Retina (tissue), 1 donor: ENCODE measurements around the gene CASS4.
"Not testable (repeated sequence)": the region's sequence is repeated elsewhere in the genome, so short reads cannot be mapped to it uniquely, and the experiment has no call there.

Experiments
- DNase-seq: peaks from one replicate; pipeline ENCODE4 v3.0.0-alpha.2; 2016

CASS4 gene, protein sequence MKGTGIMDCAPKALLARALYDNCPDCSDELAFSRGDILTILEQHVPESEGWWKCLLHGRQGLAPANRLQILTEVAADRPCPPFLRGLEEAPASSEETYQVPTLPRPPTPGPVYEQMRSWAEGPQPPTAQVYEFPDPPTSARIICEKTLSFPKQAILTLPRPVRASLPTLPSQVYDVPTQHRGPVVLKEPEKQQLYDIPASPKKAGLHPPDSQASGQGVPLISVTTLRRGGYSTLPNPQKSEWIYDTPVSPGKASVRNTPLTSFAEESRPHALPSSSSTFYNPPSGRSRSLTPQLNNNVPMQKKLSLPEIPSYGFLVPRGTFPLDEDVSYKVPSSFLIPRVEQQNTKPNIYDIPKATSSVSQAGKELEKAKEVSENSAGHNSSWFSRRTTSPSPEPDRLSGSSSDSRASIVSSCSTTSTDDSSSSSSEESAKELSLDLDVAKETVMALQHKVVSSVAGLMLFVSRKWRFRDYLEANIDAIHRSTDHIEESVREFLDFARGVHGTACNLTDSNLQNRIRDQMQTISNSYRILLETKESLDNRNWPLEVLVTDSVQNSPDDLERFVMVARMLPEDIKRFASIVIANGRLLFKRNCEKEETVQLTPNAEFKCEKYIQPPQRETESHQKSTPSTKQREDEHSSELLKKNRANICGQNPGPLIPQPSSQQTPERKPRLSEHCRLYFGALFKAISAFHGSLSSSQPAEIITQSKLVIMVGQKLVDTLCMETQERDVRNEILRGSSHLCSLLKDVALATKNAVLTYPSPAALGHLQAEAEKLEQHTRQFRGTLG

DNA sequence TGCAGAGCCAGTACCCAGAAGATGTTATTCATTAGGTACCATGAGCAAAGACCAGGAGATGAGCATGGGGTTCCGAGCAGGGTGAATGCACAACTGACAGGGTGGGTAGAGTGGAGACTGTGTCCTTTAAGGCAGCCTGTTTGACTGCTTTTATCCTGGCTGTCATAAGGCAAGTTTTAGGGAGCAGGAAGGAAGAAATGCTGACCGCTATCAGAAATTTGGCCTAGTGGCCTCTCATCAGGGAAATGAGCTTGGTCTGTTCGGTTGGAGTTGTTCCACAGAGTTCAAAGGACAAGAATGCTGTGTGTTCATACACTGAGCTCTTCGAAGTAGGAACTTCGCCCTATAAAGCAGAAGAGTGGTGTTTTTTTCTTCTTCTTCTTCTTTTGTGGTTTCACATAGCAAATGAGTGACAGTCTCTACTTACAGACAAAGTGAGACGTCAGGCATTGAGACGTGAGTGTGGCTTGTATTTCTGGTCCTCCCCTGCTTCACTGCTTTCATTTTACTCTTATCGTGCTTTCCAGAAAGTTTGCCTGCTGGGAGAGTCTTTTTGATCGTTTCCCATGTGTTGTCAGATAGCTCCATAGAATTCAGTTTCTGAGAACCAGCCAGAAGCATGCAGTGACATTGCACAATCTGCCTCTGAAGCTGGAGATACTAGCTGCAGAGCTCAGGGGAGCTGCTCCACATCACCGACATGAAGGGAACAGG, at the start of gene CASS4:
Gene CASS4, plus strand, starts transcription at position 502 of the 714 bp plus-strand sequence. Its CDS starts 199 bp downstream, at position 701.
- no peak for DNase-seq

DNA sequence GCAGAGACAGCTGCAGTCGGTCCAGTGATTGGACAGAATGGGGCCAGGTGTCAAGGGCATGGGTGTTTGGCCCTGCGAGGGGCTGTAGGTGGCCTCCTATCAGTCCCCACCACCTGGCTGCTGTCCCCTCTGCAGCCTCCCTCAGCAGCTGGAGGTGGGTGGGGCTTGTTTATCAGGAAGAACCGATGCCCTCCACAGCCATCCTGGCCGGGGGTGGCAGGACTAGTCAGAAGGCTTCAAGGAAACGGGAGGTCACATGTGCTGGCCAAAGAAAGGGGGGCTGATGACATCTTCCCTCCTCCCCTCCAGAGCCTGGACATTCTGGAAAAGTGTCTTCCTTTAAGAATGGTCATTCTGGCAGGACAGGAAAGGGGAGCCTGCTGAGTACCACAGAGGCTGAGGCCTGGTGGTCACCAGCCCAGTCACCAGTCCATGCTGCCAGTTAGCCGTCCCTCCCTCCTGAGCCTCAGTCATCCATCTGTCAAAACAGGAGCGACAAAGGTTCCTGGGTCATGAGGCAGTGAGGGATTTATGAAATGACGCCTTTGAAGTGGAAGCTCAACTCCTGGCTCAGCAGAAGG, 49.1 kb upstream of the CASS4 start:
- no peak for DNase-seq

DNA sequence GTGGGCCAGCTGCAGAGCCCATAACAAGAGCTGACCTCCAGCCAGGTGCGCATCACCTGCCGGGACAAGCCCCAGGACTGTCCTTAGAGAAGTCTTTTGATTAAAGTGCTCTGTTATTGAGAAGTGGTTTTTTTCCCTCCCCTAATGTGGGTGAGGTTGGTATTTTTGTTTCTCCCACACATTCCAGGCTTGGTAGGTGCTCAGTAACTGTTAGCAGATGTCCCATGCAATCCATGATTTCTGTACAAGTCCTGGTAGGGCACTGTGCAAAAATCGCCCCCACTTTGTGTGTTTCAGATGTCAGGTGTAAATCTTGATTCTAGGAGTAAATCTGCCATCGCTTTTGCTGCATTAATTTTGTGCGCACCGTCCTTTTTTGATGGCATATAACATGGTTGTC, 48.6 kb upstream of the CASS4 start:
- no peak for DNase-seq

DNA sequence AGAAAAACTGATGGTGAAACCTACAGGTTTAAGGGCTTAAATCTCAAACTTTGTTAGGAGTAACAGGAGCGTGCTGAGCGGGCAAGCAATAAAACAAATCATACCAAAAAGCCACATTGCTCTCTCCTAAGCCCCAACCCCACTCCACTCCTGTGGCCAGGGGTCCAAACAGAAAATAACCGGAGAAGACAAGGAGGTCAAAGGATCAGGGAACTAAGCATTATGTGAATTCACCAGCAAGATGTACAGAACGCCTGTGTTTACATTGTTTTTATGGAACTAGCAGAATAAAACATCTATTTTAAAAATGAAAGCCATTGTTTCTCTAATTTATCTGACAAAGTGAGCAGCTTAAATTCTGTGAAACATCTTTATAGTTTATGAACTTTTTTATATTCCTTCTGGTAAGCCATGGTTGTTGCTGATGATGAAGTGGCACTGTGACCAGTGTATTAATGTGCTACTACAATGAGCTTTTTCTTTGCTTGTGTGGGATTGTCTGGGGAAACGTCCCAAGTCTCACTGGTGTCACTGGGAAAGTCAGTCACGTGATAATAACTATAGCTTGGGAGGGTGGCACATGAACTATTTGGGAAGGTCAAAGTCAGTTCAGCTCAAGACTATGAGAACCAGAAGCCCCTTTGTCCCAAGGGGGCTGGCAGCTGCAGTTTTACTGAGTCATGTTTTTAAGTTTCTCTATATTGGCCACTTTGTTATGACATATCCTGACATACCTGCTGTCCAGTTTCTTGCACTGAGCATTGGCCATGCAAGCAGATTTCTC, 43.5 kb upstream of the CASS4 start:
- no peak for DNase-seq

DNA sequence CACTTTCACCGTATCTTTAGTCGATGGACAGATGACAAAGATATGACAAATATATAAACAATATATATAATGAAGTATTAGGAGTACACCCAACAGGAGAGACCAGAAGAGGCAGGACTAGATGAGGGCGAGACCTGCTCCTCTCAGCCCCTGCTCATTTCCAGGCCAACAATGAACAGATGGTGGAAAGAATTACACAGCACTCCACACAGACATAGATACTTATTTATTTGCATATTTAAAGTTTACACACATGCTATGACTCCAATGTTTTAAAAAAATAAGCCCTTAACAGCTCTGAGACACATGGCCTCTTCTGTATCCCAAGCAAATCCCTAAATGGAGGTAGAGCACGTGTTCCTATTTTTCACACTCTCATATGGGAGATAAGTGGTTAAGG, 42.9 kb upstream of the CASS4 start:
- DNase-seq: no peak

DNA sequence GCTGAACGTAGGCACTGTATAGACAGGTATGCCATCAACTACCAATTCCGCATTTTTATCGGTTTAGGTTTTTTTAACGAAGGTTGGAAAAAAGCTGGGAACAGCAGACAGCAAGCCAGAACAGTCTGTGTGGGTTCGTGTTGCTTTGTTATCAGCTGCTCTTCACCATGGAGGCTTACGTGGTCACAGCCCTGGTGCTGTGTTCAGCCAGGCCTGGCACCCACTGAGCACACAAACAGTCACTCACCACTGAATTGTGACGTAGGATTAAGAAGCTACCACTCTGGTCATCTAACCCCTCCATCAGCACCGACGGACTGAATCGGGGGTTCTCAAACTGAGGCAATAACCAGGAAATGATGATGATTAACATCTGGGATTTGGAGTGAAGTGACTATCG, 40.1 kb upstream of the CASS4 start:
- DNase-seq: no peak

DNA sequence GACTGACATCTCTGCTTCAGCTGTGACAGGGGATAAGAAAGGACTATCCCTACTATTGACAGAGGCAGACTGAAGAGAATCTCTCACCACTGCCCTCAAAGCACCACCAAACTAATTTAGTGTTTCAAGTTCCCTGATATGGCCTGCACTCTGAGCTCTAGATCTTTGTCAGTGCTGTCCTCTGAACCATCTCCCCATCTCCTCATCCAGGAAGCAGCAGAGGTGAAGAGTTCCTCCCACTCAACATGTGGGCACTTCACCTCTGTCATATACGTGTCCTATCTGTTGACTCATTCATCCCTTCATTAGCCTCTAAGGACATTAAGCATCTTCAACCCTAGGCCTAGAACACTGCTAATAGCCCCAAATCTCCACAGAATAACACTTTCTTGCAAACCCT, 39.2 kb upstream of the CASS4 start:
- no peak for DNase-seq

DNA sequence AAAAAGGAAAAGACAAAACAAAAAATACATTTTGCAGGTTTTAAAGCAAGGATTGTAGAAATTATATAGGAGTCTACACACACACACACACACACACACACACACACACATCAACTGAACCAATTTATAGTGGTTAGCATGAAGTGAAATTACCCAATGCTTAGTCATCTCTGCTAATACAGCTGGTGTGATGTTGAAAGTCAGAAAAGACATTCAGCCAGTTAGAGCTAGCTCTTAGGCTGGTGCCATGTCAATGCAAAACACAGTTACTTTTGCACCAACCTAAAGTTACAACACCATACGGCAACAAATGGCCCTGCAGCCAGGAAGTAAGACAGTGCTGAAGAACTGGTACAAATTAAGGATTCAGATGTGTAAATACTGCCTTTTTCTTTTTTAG, 38.1 kb upstream of the CASS4 start:
- DNase-seq: no peak

DNA sequence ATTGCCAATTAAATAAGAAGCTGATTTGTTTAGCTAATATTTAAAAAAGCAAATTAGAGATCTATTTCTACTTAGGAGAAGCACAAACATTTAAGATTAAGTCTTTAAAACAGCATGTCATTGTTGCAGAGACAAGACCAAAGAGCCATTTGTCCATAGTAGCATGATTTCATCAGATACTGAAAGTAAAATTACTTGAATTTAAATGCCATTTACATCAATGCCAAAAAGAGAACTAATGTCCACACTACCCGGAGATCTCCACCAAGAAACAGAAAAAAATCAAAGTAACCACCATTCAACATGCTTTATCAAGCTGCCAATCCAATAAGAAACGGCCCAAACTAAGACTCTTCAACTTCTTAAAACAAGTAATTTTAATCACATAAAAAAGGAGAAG, 35.7 kb upstream of the CASS4 start:
- DNase-seq: no peak

DNA sequence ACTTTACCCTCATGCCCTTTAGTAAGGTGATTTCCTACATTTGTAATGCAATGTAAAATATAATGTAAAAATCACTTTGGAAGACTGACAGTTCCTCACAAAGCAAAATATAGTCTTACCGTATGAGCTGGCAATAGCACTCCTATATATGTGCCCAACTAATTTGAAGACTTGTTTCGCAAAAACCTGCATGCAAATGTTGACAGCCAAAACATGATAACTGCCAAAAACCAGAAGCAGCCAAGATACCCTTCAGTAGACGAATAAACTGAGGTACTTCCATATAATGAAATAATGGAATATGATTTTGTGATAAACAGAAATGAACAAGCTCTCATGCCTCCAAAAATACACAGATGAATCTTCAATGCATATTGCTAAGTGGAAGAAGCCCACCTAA, 33.7 kb upstream of the CASS4 start:
- no peak for DNase-seq

DNA sequence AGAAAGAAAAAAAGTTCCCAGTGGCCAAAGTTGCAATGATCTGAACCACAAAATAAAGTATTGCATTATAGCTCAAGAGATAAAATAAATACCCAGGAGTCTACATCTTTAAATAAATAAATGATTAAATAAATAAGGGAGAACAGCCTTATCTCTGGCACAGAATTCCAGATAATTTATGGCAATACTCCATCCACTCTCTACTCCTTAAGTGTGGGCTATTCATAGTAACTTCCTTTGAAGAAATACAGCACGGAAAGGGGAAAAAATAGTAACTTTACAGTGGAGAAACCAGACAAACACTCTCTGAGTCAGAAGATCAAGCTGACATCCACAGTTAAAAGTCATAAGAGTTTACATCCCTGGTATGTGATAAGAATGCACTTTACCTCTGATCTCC, 31.7 kb upstream of the CASS4 start:
- no peak for DNase-seq

DNA sequence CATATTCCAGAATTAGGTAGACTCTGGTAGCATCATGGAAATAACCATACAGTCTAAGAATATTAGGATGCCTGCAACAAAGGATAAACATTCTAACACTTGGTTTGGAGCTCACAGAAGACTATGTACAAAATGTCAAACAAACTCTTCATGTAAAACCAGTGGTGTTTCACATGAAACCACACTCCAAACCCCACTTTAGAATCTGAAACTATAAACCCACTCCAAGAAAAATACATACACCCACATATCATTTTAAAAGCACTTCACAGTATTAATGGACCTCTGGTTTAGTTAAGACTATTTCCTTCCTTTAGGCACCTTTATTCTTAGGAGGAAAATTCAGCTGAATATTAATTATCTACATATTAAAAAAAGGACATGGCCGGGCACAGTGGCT, 30.6 kb upstream of the CASS4 start:
- DNase-seq: no peak

DNA sequence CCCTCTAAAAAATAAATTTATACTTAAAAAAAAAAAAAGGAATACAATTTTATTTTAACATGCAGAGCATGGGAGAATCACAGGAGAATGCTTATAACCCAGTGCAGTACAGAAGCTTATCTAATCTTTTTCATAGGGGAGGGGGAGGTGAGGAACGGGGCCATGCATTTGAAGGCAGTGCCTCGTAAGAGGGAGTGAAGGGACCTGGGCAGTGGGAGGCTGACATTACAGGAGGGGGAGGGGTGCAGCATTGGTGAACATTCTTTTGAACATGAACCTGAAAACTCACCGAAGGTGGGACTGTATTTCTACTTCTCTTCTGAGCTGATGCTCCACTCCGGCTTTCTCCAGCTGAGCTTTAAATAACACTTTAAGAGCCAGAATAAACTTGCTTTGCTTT, 29.4 kb upstream of the CASS4 start:
- DNase-seq: no peak

DNA sequence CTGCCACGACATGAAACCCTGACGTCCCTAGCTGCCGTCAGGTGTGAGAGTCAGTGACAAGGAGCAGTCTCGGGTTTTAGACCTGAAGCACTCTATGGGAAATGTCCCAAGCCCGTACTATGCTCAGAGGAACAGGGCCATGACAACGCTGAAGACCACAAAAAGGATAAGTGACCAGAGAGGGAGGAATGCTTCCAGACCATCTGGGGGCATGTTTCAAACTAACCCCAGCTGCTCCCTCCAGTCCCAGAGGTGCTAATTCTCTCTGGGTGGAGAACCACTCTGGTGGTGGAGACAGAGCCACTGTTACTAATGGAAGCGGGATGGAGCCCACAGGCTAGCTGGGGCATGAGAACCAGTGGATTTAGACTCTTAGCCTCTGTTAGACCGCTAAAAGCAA, 28.7 kb upstream of the CASS4 start:
- no peak for DNase-seq

DNA sequence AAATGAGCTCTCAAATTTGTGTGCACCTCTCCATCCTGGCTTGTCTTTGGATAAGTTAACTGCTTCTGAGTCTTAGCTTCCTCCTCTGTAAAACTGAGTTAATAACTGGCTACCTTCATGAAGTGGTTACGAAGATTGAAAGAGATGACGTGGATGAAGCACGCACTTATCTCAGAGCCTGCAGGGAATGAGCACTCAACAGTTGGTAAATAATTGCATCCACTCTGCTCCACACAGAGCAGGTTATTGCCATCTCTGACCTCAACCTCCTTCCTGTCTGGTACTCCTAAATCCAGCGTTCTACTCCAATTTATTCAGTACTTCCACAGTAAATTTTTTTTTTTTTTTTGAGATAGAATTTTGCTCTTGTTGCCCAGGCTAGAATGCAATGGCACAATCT, 26.9 kb upstream of the CASS4 start:
- no peak for DNase-seq

DNA sequence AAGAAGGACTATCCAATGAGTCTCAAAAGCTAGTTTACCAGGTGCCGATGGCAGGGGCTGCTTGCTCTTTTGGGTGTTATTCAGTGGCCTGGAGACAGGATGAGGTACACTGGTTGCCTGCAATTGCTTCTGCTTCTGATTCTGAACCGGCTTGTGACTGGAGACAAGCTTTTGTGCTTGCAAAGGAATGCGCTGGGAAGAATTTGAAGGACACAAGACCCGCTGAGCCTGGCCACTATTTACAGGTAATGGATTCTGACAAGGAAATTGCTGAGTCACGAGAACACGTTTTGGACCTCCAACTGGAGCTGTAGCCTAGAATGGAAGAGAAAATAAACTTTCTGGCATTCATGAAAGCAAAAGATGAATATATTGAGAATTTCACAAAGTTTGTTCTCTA, 25.8 kb upstream of the CASS4 start:
- DNase-seq: no peak

DNA sequence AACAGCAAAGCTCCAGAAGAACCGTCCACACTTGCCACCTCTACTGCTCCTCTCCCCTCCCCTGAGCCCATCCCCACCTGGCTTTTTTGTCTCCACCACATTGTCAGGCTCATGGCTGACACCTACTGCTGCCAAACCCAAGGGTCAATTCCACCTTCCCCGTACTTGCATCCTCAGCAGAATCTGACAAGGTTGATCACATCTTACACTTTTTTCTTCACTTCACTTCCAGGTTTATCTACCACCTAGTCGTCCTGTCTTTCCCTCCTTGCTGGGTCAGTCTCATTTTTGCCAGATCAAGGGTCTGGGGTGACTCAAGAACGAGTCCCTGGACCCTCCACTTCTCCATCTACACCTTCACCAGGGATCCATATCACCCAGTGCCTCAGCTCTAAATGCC, 23.2 kb upstream of the CASS4 start:
- no peak for DNase-seq

DNA sequence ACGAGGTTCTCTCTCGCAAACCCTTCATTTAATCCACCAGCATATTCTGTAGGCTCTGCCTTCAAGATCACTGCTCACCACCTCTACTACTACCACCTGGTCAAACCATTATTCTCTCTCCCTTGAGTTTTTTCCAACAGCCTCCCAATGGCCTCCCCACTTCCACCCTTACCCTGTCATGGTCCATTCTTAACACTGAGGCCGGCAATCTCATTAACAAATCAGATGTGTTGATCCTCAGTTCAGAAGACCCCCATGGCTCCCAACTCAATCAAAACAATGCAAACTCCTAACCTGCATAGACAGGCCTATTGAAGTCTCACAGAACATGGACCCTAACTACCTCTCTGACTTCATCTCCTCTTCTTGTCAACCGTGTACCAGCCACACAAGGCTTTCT, 22.3 kb upstream of the CASS4 start:
- no peak for DNase-seq

DNA sequence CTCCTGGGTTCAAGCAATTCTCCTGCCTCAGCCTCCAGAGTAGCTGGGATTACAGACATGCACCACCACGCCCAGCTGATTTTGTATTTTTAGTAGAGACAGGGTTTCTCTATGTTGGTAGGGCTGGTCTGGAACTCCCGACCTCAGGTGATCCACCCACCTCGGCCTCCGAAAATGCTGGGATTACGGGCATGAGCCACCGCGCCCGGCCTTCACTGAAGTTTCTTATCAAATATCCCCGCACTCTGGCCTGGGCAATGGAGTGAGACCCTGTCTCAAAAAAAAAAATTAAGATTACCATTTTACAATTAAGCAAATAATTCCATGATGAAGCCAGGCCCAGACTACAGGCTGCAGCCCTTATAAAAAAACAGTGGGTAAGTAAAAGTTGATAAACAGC, 21.7 kb upstream of the CASS4 start:
- DNase-seq: not testable (repeated sequence)

DNA sequence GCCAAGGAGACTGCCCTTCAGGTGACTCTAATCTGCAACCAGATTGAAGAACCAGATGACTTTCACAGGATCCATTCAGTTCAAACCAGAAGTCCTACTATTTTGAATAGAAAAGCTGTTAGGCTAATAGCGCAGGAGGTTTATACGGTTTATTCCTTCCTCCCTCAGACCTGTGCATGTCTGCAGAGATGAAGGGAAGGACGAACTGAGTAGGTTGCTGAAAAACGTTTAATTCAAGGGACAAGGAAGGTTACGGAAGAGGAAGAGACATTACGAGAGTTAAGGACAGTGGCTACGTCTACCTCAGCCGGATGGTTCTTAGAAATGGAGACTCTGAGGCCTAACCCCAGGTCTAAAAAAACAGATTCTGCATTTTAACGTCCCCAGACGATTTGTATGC, 21.0 kb upstream of the CASS4 start:
- no peak for DNase-seq

DNA sequence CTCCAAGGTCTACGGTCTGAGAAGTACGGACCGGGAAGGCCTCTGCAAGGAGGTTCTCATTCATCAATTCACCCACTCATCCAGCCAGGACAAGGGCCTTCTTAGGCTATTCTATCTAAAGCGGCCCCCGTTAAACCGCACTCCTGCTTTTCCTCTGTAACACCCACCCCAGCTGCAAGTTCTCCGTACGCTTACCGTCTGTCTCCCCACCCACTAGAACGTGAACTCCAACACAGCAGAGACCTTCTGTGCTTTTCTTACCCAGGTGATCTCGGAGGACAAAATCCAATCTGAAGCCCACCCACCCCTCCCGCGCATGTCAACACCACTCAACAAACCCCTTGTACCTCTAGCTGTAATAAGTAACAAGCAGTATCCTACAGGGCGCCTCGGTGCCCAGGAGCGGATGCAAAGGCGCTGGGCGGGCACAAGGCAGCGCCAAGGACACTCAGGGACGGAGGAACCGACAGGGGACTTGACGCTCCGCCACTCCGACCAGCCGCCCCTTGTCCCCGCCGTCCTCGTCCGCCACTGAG, 20.4 kb upstream of the CASS4 start:
- no peak for DNase-seq
